A673 (cell line): ENCODE results near the gene ADGRL3. TPM values are rescaled to one million over a fixed set of nuclear protein-coding genes. Genes with fewer than 3 reads are reported as not detected.

Experiments
- BruUV-seq: library from RNA; stranded (reverse); fragments of 400-500 nt; replicated peaks from 2 replicates; lab custom pipeline; 2021; lab: Mats Ljungman, UMichigan
- CTCF ChIA-PET: fragments of 300-600 bp; sonication (Branson Sonifier 250); formaldehyde crosslinking; loops from one replicate; lab custom pipeline; 2022; ENCODE audit warnings: antibody characterized with exemption; lab: Charles Lee
- POLR2A ChIA-PET: fragments of 300-600 bp; sonication (Branson Sonifier 250); formaldehyde crosslinking; loops from one replicate; lab custom pipeline; 2022; ENCODE audit warnings: antibody characterized with exemption; ENCODE audit not compliant: low non-redundant PET; lab: Charles Lee
- DNase-seq: peaks from one replicate; pipeline ENCODE4 v3.0.0-alpha.2; 2015; ENCODE audit warnings: low spot score
- H3K27ac ChIP-seq: fragments of 200-600 bp; sonication (generic); 2 replicates; pipeline ENCODE4 v1.5.1; 2016; ENCODE audit warnings: mixed run types, low read depth, mild to moderate bottlenecking, mixed read lengths, antibody characterized with exemption, low read length; ENCODE audit not compliant: poor library complexity, severe bottlenecking
- H3K27me3 ChIP-seq: fragments of 200-600 bp; sonication (generic); replicated peaks from 2 replicates; pipeline ENCODE4 v1.6.1; 2017; ENCODE audit warnings: mixed run types, low read depth, mild to moderate bottlenecking, mixed read lengths, antibody characterized with exemption, low read length; ENCODE audit not compliant: insufficient read depth, poor library complexity
- H3K36me3 ChIP-seq: fragments of 200-600 bp; sonication (generic); 2 replicates; pipeline ENCODE4 v1.6.1; 2016; ENCODE audit warnings: mixed run types, mild to moderate bottlenecking, mixed read lengths, antibody characterized with exemption, low read length; ENCODE audit not compliant: insufficient read depth, poor library complexity, severe bottlenecking
- H3K4me1 ChIP-seq: fragments of 200-600 bp; sonication (generic); 2 replicates; pipeline ENCODE4 v1.6.1; 2017; ENCODE audit warnings: mixed run types, mild to moderate bottlenecking, mixed read lengths, antibody characterized with exemption, low read length; ENCODE audit not compliant: insufficient read depth, poor library complexity, severe bottlenecking
- H3K4me3 ChIP-seq: fragments of 200-600 bp; sonication (generic); 2 replicates; pipeline ENCODE4 v1.5.1; 2016; ENCODE audit warnings: low read depth, mixed run types, mild to moderate bottlenecking, mixed read lengths, low read length; ENCODE audit not compliant: poor library complexity, severe bottlenecking
- H3K9me3 ChIP-seq: fragments of 200-600 bp; sonication (generic); 2 replicates; pipeline ENCODE4 v1.6.1; 2016; ENCODE audit warnings: mixed run types, low read depth, mild to moderate bottlenecking, mixed read lengths, antibody characterized with exemption, low read length; ENCODE audit not compliant: poor library complexity, severe bottlenecking
- EZH2 ChIP-seq: fragments of 200-600 bp; sonication (generic); IDR thresholded peaks from 2 replicates; pipeline ENCODE4 v1.6.1; 2017; ENCODE audit warnings: borderline replicate concordance, low read depth, mild to moderate bottlenecking, mixed read lengths, antibody characterized with exemption, low read length; ENCODE audit not compliant: poor library complexity, severe bottlenecking
- intact Hi-C: fragments of 100-400 bp; cut with micrococcal nuclease; formaldehyde crosslinking; loops from one replicate; pipeline ENCODE4 v1.10.0; 2022; ENCODE audit not compliant: unreplicated experiment
- total RNA-seq: library from RNA; stranded (reverse); gene quantifications from 2 replicates; pipeline ENCODE4 v1.2.3, GENCODE V29; 2021
- TF ChIP-seq, protein P1 (sequence below): fragments of 300-800, 200-600 bp; sonication (generic); conservative IDR thresholded peaks from 2 replicates; pipeline ENCODE4 v1.5.1; 2017; ENCODE audit warnings: low read depth, mild to moderate bottlenecking, antibody characterized with exemption, low read length, moderate library complexity, mixed read lengths

The ADGRL3 gene
- total RNA-seq, 1 experiment from 2014 or later, result not detected

DNA sequence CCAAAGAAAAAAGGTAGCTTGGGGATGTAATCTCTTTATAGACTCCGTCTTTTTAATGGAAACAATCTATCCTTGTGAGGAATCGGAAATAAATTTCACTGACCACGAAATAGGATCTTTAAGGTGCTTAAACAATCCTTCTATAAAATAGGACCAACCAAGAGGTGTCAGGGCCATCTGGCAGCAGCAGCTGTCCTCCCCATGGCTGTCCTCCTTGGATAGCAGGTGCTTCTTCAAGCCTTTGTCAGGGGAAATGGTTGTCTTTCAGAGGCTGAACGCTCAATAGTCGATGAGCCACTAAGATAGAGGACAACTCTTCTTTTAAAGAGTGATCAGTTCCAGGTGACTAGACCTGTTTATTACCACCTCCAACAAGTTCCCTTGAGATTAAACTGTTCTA is 231.0 kb downstream of the ADGRL3 start:
- POLR2A ChIA-PET, result no interaction called here
- intact Hi-C loops, result no loop called here
- Histone ChIP-seq H3K36me3 (no peaks in the 10 kb centered on the region), H3K4me1 (no peaks in the 10 kb centered on the region), H3K27ac (no peak overlapping the region), H3K27me3 (no peaks in the 10 kb centered on the region), H3K4me3 (no peak overlapping the region), H3K9me3 (no peaks in the 10 kb centered on the region)
- no TSS peak for BruUV-seq
- CTCF ChIA-PET, result no interaction called here
- TF ChIP-seq, protein P1, sequence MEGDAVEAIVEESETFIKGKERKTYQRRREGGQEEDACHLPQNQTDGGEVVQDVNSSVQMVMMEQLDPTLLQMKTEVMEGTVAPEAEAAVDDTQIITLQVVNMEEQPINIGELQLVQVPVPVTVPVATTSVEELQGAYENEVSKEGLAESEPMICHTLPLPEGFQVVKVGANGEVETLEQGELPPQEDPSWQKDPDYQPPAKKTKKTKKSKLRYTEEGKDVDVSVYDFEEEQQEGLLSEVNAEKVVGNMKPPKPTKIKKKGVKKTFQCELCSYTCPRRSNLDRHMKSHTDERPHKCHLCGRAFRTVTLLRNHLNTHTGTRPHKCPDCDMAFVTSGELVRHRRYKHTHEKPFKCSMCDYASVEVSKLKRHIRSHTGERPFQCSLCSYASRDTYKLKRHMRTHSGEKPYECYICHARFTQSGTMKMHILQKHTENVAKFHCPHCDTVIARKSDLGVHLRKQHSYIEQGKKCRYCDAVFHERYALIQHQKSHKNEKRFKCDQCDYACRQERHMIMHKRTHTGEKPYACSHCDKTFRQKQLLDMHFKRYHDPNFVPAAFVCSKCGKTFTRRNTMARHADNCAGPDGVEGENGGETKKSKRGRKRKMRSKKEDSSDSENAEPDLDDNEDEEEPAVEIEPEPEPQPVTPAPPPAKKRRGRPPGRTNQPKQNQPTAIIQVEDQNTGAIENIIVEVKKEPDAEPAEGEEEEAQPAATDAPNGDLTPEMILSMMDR, result no peak
- no peak for TF ChIP-seq EZH2
- DNase-seq, result no peak

DNA sequence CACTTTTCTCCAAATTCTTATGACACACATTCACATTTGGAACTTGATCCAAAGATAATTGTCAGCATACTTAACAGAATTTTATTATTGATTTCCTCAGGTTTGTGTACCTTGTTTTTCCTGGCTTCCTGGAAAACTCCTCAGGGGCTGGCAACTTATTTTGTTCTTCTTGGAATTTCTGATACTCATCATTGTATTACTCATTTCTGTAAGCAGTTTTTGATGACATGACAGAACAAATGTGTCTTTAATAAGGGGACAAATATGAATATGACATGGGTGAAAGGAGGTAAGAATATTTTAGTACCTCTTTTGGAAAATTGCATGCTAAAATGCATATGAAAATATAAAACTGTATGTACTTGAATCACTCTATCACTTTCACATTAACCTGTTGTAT is 237.8 kb downstream of the ADGRL3 start:
- Histone ChIP-seq H3K27ac (no peak overlapping the region), H3K36me3 (no peaks in the 10 kb centered on the region), H3K9me3 (no peaks in the 10 kb centered on the region), H3K4me3 (no peak overlapping the region), H3K4me1 (no peaks in the 10 kb centered on the region), H3K27me3 (no peaks in the 10 kb centered on the region)
- TF ChIP-seq, protein P1, result no peak
- no peak for TF ChIP-seq EZH2
- ChIA-PET POLR2A (no interaction called here), CTCF (no interaction called here)
- BruUV-seq, result no TSS peak
- intact Hi-C loops, result no loop called here
- DNase-seq, result no peak

DNA sequence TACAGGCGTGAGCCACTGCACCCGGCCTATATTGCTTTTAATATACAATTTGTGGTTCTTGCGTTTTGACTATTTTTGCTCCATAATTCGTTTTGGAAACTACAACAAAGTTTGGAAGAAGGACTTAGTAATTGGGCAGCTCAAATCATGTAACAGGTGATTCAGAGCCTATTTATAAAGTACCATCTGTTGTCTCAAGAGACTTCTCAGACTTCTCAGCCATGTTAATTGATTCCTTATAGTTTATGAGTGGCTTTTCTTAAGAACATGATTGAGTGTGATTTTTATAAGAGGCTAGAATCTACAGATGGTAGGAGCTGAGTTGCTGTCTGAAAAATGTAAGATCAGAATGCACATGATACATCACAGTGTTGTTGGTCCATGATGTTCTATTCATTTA is 240.2 kb downstream of the ADGRL3 start:
- Histone ChIP-seq H3K4me3 (no peak overlapping the region), H3K36me3 (no peaks in the 10 kb centered on the region), H3K4me1 (no peaks in the 10 kb centered on the region), H3K27me3 (no peaks in the 10 kb centered on the region), H3K27ac (no peak overlapping the region), H3K9me3 (no peaks in the 10 kb centered on the region)
- POLR2A ChIA-PET, result no interaction called here
- CTCF ChIA-PET, result no interaction called here
- no peak for DNase-seq
- intact Hi-C loops, result no loop called here
- TF ChIP-seq, protein P1, result no peak
- TF ChIP-seq EZH2, result no peak
- no TSS peak for BruUV-seq
